Hematopoietic multipotent progenitor cell (in vitro differentiated cells): ENCODE measurements around the gene ERBB4. TPM values are rescaled to one million over a fixed set of nuclear protein-coding genes. Genes with fewer than 3 reads are reported as not detected.
"Not testable (repeated sequence)": the region's sequence is repeated elsewhere in the genome, so short reads cannot be mapped to it uniquely, and the experiment has no call there.

Experiments
- DNase-seq, 3 donors: peaks; one replicate each; pipeline ENCODE4 v3.0.0-alpha.2; 2011 to 2015; ENCODE audit warnings: low read depth in 2 of 3, low spot score in 2 of 3
- total RNA-seq: library from RNA; depleted of rRNA; stranded (reverse); fragments of >200 nt; gene quantifications from one replicate; pipeline ENCODE4 v1.2.3, GENCODE V29; 2012

Gene ERBB4
- total RNA-seq, 1 donor = not detected

DNA sequence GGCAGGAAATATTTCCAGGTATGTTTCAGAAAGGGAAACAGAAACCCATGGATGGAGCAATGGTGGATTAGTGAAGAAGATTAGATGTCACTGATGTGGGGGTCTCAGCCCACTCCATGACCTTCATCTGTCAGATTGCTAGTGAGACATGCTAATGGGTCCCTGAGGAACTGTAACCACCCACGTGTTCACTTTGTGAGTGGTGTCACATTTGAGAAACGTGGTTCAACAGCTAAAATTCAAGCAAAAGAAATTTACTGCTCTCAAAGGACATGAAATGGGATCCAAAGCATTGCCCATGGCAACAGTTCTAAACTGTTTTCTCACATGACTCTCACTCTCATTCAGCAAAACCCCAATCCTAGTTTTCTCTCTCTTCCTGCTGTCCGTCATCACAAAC lies 776.1 kb downstream of the ERBB4 start:
- DNase-seq = no peak

DNA sequence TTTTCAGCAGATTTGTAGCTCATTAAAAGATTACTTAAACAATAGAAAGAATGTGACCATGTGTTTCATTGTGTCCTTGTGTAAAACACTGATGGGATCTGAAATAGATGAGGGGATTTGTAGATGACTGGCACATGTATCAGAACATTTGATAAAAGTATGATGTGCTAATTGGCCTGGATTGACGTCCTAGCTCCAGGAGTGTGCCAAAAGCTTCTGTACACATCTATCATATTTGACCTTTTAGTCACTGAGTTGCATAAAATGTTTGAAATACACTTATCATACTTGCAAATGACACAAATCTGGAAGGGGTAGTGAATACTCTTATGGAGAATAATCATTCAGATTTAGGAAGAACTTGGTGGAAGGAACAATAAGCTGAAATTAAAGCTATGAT lies 778.5 kb downstream of the ERBB4 start:
- DNase-seq = no peak

DNA sequence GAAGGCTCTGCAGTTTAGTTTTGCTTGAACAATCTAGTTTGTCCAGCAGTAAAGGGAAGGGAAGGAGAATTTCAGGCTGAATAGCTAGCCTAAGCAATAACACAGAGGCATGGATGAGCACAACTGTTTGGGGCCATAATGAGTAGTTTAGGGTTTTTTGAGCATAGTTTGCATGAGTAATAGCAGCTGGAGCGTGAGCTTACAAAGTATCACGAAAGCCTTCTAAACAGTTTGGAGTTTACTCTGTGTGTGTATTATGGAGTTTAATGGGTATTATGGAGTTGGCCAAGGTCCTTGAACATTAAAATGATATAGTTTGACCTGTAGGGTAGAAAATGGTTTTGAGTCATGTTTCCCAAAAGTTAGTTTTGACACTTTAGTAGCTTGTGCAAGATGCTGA lies 782.3 kb downstream of the ERBB4 start:
- no peak for DNase-seq

DNA sequence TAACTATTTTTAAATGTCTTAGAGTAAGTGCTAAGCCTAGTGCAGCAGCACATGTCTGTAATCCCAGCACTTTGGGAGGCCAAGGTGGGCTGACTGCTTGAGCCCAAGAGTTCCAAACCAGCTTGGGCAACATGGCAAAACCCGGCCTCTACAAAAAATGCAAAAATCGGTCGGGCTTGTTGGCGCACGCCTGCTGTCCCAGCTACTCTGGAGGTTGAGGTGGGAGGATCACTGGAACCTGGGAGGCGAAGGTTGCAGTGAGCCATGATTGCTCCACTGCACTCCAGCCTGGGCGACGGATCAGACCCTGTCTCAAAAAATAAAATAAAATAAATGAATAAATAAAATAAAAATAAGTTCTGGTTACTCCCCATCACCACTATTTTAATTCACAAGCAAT lies 783.4 kb downstream of the ERBB4 start:
- DNase-seq = no peak

DNA sequence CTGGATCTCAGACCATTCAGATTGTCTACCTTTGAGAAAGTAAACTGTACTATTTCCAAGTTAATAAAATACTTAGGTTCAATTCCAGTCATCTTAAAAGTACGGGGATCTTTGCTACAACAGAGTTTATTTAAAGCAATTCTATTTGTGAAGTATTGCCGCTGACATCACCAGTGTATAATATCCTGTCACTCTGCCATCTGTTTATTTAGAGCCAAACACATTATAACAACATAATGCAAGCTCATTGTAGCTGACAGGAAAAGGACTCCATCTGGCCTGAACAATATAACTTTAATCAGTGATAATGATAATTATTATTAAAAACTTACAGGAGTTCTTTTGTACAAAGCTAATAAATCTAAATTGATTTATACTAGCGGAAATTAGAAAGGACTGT lies 786.8 kb downstream of the ERBB4 start:
- DNase-seq = no peak

DNA sequence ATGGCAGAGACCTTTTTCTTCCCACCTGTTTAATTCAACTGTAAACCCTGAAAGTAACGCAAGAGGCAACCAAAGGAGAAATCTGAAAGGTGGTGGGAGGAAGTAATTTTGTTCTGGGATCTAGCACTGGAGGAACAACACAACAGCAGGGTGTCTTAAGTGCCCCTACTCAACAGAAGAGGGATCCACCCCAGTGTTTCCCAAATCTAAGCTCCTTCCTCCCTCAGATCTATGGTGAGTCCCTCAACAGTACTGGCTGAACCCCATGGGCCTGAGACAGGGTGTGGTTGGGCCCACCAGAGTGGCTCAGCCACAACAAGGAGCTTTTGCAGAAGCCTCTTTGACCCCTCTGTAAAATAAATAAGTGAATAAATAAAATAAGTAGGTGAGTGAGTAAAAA lies 790.3 kb downstream of the ERBB4 start:
- no peak for DNase-seq

DNA sequence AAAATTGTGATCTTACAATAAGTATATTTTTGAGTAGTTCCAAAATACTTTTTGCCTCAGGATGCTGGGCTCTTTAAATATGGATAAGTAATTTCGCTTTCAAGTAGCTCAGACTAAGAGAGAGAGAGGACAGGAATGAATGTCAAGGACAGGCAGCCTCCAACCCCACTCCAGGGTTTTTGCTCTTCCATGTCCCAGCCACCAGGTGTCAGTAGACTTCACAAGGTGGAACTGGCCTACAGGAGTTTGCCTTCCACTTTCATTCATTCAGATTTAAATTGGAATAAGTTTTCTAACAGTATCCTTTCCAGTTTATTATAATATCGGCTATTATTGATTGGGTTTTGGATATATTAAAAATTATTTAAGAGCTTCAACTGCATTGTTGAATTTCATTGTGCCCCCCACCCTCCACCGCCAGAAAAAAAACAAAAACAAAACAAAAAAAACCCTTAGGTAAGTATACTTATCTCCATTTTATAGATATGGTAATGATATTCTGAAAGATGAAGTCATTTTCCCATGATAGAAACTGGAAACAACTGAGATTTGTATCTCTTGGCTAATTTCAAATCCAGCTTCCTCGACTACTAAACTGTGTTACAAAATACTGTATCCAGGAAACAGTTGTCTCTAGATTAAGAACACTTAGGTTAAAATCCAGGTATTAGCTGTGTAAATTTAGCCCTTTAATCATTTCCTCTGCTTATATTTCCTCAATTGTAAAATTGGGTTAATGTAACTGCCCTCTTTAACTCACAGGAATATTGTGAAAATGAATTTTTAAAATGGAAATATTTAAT lies 793.1 kb downstream of the ERBB4 start:
- DNase-seq = peak in 2 of 3 donors; percentile 22 to 47

DNA sequence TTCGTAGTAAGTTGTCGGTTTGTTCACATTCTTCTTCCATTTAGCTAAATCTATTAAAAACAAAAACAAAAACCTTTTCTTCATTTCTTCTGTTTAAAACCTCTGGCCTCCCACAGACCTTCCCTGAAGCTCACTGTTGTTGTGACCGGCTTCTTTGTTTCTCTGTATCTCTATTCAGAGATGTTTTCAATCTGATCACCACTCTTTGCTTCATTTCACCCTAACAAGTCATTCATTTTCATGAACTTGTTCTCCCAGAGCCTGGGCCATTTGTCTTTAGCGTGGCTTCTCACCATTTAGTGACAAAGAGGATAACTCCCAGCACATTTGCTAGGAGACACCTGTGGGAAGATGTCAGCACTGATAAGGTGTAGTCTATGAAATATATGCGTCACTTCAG lies 794.2 kb downstream of the ERBB4 start:
- DNase-seq = no peak

DNA sequence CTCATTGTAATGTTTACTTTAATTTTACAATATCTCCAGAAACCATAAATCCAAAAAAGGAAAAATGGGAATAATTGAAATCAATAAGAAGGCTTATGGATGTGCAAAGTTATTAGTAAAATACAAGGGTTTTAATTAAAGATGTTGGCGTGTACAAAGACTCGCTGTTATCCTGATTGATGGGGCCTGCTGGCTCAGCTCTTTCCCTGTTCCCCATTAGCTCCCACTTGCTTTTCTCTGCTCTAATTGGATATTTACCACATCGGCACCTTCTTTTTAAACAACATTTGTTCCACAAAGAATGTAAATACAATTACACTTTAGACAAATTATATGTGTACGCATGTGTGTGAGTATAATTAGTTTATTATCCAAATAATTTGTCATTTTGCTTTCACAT lies 796.6 kb downstream of the ERBB4 start:
- no peak for DNase-seq

DNA sequence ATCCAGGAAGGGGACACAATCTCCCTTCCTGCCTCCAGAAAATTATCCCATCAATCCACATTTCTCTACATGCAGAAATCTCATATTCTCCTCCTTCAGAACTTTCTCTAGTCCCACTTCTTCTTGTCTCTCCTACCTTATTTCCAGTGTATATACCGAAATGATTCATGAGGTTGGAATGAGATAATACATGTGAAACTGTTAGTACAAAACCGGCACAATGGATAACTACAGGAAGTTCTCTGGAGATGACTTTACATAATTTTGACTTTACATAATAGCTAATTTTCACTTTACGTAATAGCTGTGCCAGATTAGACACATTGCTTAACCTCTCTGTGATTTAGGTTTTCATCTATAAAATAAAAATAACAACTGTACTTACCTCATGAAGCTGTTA lies 801.3 kb downstream of the ERBB4 start:
- no peak for DNase-seq

DNA sequence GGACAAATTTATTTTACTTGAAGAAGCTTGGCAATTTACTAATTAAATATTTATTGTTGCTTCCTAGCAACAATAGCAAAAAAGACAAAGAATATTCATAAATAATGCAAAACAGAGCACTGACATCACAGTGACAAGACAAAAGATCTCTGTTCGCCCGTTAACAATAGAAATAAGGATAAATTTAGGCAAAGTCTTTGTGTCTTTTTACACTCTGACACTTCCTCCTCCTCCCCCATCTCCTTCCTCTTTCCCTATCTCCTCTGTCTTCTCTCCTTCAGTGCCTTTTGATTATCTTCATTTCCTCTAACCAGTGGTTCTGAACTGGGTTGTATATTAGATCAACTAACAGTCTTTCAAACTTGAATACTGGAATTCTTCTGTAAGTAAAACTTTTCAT lies 808.4 kb downstream of the ERBB4 start:
- no peak for DNase-seq

DNA sequence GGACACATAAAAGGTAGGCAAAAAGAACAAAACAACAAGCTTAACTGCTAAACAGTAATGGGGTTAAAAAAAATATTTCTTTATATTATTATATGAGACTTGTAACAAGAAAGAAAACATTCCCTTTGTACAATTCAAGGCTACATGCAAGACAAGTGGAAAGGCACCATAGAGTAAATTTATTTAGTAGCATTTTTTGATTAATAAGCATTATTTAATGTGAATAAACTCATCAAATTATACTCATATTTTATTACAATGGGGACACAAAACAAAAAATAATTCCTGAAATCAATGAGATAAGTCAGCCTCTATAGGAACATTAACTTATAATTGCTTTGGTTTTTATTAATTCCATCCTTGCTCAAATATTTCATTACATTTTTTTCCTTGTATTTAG lies 809.2 kb downstream of the ERBB4 start:
- DNase-seq = no peak

DNA sequence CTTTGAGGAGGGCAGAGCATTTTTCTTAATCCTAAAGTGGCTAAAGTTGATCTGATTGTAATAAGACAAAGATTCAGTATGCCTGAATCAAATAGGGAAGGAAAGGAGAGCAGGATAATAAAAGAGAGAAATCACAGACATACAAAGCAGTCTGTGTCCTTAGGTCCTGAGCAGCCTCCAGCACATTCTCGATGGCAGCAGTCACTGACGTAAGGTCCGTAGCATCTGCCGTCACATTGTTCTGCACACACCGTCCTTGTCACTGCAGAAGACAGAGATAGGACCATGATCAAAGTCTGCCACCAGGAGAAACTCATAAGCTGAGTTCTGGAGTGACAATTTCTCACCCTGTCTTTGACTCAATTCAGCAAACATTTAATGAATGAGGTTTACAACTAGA lies 813.7 kb downstream of the ERBB4 start:
- no peak for DNase-seq

DNA sequence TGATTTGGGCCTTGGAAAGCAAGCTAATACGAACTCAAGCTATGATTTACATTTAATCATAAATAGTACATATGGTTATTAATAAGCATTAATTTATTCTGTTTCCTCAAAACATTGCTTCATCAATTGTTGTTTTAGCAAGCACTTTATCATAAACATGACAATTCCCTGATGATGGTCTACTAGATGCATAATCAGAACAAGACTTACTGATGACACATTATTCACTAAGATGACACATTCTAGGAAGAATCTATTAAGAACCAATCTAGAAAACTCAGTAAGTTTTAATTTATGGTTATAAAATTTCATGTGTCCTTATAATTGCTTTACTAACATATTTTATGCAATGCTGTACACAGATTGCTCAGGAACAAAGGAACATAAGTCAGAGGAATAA lies 815.2 kb downstream of the ERBB4 start:
- DNase-seq = no peak

DNA sequence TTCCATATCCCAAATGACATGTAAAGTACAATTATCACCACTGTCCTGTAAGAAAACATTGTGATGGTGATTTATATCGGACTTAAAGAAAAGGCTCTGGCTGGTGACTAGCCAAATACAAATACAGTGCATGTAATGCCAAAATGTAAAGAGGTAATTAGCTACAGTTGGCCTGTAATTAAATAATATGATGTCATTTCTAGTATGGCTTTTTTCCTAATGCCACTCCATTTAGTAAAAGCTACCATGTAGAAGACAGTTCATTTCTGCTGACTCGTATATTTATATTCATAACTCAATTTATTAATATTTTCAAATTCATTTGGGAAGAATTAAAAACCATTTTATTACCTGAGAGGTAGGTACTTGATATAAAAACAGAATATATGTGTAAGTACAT lies 815.7 kb downstream of the ERBB4 start:
- no peak for DNase-seq

DNA sequence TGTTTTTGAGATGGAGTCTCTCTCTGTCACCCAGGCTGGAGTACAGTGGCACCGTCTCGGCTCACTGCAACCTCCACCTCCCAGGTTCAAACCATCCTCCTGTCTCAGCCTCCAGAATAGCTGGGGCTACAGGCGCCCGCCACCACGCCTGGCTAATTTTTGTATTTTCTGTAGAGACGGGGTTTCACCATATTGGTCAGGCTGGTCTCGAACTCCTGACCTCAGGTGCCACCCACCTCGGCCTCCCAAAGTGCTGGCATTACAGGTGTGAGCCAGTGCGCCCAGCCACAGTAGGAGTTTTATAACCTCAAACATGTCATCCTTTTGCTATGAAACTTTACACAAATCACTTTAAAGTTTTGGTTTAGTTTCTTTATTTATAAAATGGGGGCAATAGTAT lies 816.7 kb downstream of the ERBB4 start:
- not testable (repeated sequence) for DNase-seq

DNA sequence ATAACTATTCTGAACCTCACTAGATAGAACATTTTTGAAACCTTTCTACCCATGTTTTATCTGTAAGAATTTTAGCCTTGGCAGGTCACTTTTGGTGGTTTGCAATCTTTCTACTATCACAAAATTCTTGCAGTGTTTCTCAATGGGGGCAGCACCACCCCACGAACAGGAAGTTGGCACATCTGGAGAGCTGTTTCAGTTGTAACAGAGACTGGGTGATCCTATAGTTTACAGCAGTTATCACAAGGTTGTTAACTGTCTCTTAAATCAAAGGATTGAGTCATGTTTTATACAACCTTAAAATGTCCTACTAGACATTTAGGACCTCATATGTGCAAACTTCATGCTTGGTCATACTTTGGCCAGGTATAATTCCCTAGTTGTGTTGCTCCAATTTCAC lies 829.2 kb downstream of the ERBB4 start:
- DNase-seq = no peak

DNA sequence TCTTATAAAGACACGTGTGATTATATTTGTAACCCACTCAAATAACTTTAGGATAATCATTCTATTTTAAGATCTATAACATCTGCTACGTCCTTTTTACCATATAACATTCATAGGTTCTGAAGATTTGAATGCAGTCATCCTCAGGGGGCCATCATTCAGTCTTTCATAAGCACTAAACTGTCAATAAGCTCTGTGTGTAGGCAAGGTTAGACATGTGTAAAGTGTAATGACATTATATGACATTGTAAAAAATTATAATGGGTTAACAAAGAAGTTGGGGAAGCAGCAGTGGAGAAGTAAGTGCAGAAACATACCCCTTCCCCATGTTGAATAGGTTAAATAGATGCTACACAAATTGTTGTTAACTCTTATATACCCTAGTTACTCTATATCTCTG lies 845.9 kb downstream of the ERBB4 start:
- no peak for DNase-seq

DNA sequence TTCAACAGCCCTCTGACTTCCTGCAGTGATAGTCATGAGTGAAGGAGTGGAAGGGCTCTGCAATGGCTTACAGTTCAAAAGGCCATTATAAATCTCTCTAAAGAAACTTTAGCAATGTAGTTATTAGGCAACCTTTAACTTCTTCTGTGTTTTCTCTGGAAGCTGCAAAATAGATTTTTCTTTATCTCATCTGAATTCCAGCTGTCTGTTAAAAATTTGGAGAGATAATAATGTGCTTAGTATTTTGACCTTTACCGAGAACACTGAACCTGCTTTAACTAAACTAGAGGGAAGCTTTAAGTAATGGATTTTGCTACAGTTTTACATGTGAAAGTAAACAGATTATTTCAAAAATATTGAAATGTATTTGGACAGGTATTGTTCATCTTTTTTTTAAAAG lies 847.9 kb downstream of the ERBB4 start:
- no peak for DNase-seq

DNA sequence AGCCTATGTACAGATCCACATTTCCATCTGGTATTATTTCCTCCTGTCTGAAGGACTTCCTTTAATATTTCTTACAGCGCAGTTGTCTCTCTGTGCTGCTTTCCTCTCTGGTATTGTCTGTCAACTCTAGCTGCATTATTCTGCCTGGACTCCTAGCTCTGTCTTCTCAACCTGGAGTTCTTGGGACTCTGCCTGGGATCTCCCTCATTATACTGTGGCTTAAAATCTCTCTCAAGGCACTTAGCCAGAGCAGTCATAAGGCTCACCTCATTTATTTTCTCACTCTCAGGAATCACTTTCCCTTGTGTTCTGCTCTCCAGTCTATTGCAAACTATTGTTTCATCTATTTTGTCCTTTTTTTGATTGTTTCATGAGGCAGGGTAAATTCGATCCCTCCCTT lies 850.4 kb downstream of the ERBB4 start:
- no peak for DNase-seq

DNA sequence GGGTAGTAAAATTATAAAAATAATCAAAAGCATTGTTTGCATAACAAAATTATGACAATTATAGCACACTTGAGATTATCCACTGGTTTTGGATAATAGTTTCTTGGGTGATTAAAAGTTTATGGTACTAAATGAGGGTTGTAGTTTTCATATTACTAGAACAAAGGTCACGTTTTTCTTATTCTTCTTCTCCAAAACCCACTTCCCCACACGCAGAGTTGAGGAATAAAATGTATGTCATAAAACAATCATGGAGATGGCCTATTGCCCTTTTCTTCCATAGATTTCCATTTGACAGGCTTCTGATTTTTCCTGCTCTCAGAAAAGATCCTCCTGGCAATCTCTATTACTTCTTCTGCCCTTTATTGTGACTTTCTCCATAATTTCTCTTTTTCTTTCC lies 863.9 kb downstream of the ERBB4 start:
- no peak for DNase-seq

DNA sequence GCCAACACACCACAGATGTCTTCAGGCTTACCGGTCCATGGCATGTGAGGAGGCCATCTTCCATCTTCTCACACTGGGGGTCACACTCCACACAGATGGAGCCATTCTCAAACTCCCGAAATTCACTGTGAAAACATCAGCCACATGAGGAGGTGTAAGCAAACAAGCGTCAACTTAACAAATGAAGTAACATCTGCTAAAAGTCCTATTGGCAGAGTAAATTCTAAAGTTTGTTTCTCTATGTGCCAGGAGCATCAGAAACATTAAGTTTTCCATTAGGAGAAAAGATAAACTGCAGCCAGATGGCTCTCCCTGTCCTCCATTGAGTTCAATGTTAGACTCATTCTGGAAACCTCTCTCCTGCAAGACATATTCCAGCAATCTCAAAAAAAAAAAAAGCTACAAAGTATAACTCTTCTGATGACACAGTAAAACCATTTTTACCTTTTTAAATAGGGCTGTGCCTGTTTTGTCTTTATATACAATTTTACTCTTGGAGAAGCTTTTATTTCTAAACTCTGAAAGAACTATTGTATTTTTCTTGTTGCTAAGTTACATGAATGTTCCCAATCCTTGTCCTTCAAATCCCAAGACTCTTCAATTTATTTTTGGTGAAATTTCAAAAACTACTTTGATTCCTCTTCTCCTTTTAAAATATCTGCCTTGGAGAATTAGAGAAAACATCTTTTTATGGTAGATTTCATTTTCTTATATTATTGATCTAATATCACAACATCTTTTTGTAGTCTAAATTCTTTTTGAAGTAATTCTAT lies 865.3 kb downstream of the ERBB4 start:
- no peak for DNase-seq
